Endothelial cell of umbilical vein (primary cell): ENCODE results near the gene GPAT2.
"Not testable (repeated sequence)": the region's sequence is repeated elsewhere in the genome, so short reads cannot be mapped to it uniquely, and the experiment has no call there.

Source experiments
- POLR2A ChIP-seq: IDR thresholded peaks from 2 replicates; pipeline ENCODE4 v1.6.1; 2012; ENCODE audit warnings: low read depth, mild to moderate bottlenecking, control low read depth, low read length
- POLR2AphosphoS5 ChIP-seq: IDR thresholded peaks from 2 replicates; pipeline ENCODE4 v1.6.1; 2012; ENCODE audit warnings: low read depth, mild to moderate bottlenecking, control low read depth, low read length, moderate library complexity; ENCODE audit not compliant: insufficient read depth
- TF ChIP-seq, protein P1 (sequence below), 2 donors: IDR thresholded peaks; 1 replicate in 1 of 2; 2 replicates in 1 of 2; pipeline ENCODE4 v1.5.1; 2011; ENCODE audit warnings: low read length in 2 of 2, mild to moderate bottlenecking in 2 of 2, moderate library complexity in 2 of 2, control low read depth in 1 of 2, inconsistent platforms in 1 of 2, low read depth in 1 of 2; ENCODE audit not compliant: insufficient read depth in 1 of 2; ENCODE audit errors: extremely low read depth in 1 of 2

GRCh38 chr2:96027725-96028325 is 6.9 kb downstream of the GPAT2 start:
- TF ChIP-seq, protein P1, sequence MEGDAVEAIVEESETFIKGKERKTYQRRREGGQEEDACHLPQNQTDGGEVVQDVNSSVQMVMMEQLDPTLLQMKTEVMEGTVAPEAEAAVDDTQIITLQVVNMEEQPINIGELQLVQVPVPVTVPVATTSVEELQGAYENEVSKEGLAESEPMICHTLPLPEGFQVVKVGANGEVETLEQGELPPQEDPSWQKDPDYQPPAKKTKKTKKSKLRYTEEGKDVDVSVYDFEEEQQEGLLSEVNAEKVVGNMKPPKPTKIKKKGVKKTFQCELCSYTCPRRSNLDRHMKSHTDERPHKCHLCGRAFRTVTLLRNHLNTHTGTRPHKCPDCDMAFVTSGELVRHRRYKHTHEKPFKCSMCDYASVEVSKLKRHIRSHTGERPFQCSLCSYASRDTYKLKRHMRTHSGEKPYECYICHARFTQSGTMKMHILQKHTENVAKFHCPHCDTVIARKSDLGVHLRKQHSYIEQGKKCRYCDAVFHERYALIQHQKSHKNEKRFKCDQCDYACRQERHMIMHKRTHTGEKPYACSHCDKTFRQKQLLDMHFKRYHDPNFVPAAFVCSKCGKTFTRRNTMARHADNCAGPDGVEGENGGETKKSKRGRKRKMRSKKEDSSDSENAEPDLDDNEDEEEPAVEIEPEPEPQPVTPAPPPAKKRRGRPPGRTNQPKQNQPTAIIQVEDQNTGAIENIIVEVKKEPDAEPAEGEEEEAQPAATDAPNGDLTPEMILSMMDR (IDR thresholded peaks at IDR 0.05; ENCODE audit: extremely low read depth in 1 of 2, insufficient read depth in 1 of 2, low read depth in 1 of 2, low read length in 2 of 2), result not testable (repeated sequence)
- TF ChIP-seq POLR2AphosphoS5, POLR2A: not testable (repeated sequence)
